ENCODE data around the gene ALOX5. TPM values are rescaled to one million over a fixed set of nuclear protein-coding genes. Genes with fewer than 3 reads are reported as not detected.
A peak's percentile ranks its signal among the peaks of the same experiment; 100 is the strongest.

ALOX5 gene
- total RNA-seq, 1 donor from 2014 or later: not detected

DNA sequence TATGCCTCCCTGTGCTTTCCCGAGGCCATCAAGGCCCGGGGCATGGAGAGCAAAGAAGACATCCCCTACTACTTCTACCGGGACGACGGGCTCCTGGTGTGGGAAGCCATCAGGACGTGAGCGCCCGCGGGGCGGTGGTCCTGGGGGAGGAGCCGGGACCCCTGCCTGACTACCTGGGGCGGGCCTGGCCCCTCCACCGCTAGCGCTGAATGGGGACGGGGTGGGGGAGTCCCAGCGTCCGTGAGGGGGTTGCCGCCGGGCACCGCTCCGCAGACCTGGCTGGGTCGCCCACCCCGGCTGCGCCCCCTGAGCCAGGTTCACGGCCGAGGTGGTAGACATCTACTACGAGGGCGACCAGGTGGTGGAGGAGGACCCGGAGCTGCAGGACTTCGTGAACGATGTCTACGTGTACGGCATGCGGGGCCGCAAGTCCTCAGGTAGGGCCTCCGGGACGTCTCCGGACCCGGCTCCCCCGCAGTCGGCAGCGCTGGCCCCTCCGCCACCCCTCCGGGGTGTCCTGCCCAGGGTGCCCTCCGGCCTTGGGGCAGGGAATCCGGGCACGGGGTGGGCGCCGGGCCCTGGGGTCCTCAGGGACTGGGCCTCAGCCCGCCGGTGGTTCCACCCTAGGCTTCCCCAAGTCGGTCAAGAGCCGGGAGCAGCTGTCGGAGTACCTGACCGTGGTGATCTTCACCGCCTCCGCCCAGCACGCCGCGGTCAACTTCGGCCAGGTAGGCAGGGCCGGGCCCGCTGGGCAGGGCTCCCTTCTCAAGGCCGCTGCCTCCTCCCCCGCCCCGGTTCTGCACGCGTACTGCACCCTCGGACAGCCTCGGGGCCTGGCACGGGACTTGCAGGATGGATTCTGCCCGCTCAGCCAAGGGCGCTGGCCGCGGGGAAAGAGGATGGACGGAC, 69.3 kb downstream of the ALOX5 start:
- DNase-seq (ENCODE audit: extremely low spot score, unreplicated experiment): peak; percentile 86
- no peak for TF ChIP-seq CTCF (IDR thresholded peaks at IDR 0.05)
- Mint-ChIP-seq H3K4me3 (ENCODE audit: unreplicated experiment) (no peak overlapping the region), H3K27ac (ENCODE audit: unreplicated experiment) (no peak overlapping the region), H3K27me3 (ENCODE audit: unreplicated experiment) (peaks cover 2% of the 10 kb centered on the region), H3K36me3 (ENCODE audit: unreplicated experiment) (no peaks in the 10 kb centered on the region), H3K9me3 (ENCODE audit: unreplicated experiment) (no peaks in the 10 kb centered on the region), H3K4me1 (ENCODE audit: unreplicated experiment) (no peaks in the 10 kb centered on the region)

- no peaks in the 10 kb centered on the region for H3K9me3 Mint-ChIP-seq (ENCODE audit: unreplicated experiment)
- H3K27me3 Mint-ChIP-seq (ENCODE audit: unreplicated experiment): peaks cover 1% of the 10 kb centered on the region
- H3K36me3 Mint-ChIP-seq (ENCODE audit: unreplicated experiment): no peaks in the 10 kb centered on the region
- no peak for TF ChIP-seq CTCF (IDR thresholded peaks at IDR 0.05)
- no peak for DNase-seq (ENCODE audit: extremely low spot score, unreplicated experiment)
- no peak overlapping the region for H3K4me3 Mint-ChIP-seq (ENCODE audit: unreplicated experiment)
- H3K4me1 Mint-ChIP-seq (ENCODE audit: unreplicated experiment): no peaks in the 10 kb centered on the region
- H3K27ac Mint-ChIP-seq (ENCODE audit: unreplicated experiment): no peak overlapping the region
Measured at GRCh38 chr10:45444022-45444421, 70.0 kb downstream of the ALOX5 start.

GRCh38 chr10:45444976-45445898, 71.2 kb downstream of the ALOX5 start:
- H3K4me1 Mint-ChIP-seq (ENCODE audit: unreplicated experiment): no peaks in the 10 kb centered on the region
- no peaks in the 10 kb centered on the region for H3K36me3 Mint-ChIP-seq (ENCODE audit: unreplicated experiment)
- H3K27ac Mint-ChIP-seq (ENCODE audit: unreplicated experiment): no peak overlapping the region
- TF ChIP-seq CTCF (IDR thresholded peaks at IDR 0.05): no peak
- peak; percentile 82 for DNase-seq (ENCODE audit: extremely low spot score, unreplicated experiment)
- no peak overlapping the region for H3K4me3 Mint-ChIP-seq (ENCODE audit: unreplicated experiment)
- H3K27me3 Mint-ChIP-seq (ENCODE audit: unreplicated experiment): no peaks in the 10 kb centered on the region
- no peaks in the 10 kb centered on the region for H3K9me3 Mint-ChIP-seq (ENCODE audit: unreplicated experiment)

GRCh38 chr10:45446858-45447257, 72.8 kb downstream of the ALOX5 start:
- H3K4me1 Mint-ChIP-seq (ENCODE audit: unreplicated experiment): no peaks in the 10 kb centered on the region
- no peak for TF ChIP-seq CTCF (IDR thresholded peaks at IDR 0.05)

GRCh38 chr10:45447416-45447815, 73.4 kb downstream of the ALOX5 start:
- Mint-ChIP-seq H3K4me3 (ENCODE audit: unreplicated experiment) (no peak overlapping the region), H3K27ac (ENCODE audit: unreplicated experiment) (no peak overlapping the region), H3K4me1 (ENCODE audit: unreplicated experiment) (no peaks in the 10 kb centered on the region), H3K27me3 (ENCODE audit: unreplicated experiment) (no peaks in the 10 kb centered on the region), H3K9me3 (ENCODE audit: unreplicated experiment) (no peaks in the 10 kb centered on the region), H3K36me3 (ENCODE audit: unreplicated experiment) (no peaks in the 10 kb centered on the region)
- no peak for TF ChIP-seq CTCF (IDR thresholded peaks at IDR 0.05)
- DNase-seq (ENCODE audit: extremely low spot score, unreplicated experiment): no peak

More at GRCh38 chr10:45446858-45447257, 72.8 kb downstream of the ALOX5 start:
- Mint-ChIP-seq H3K9me3 (ENCODE audit: unreplicated experiment) (no peaks in the 10 kb centered on the region), H3K4me3 (ENCODE audit: unreplicated experiment) (no peak overlapping the region), H3K27ac (ENCODE audit: unreplicated experiment) (no peak overlapping the region), H3K36me3 (ENCODE audit: unreplicated experiment) (no peaks in the 10 kb centered on the region), H3K27me3 (ENCODE audit: unreplicated experiment) (no peaks in the 10 kb centered on the region)
- DNase-seq (ENCODE audit: extremely low spot score, unreplicated experiment): no peak

Data from osteocyte (in vitro differentiated cells).